ENCODE results near the gene C16orf95. TPM values are rescaled to one million over a fixed set of nuclear protein-coding genes. Genes with fewer than 3 reads are reported as not detected.

C16orf95 gene
- total RNA-seq, 4 donors from 2014 or later, result 0.38 to 0.95 (median 0.85) TPM

GRCh38 chr16:87305505-87306391, 11.4 kb downstream of the C16orf95 start:
- WGBS, 2 donors, result 41 to 45% methylated on average over 20 to 23 of the region's 30 CpGs
- H3K36me3 ChIP-seq, result no peaks in the 10 kb centered on the region
- peaks cover 0 to 9% (median 0%) of the 10 kb centered on the region in 3 donors for H3K9me3 ChIP-seq
- peak overlapping the region in 1 of 4 donors; percentile 38 for H3K4me3 ChIP-seq
- H3K27ac ChIP-seq, result no peak overlapping the region
- DNase-seq, result no peak
- H3K27me3 ChIP-seq, result no peaks in the 10 kb centered on the region
- no peak for TF ChIP-seq POLR2A (IDR thresholded peaks at IDR 0.05)
- peak in 1 of 6 experiments; percentile 49 for TF ChIP-seq CTCF (IDR thresholded peaks at IDR 0.05)
- intact Hi-C loops (cut with DNase I), result no loop called here
- H3K4me1 ChIP-seq, result peaks cover 0 to 8% (median 4%) of the 10 kb centered on the region in 3 donors

- whole genome bisulfite sequencing, 2 donors, result 30 to 54% methylated on average over 6 to 8 of the region's 10 CpGs
- H3K4me1 ChIP-seq, result peaks cover 0 to 8% (median 4%) of the 10 kb centered on the region in 3 donors
- no peaks in the 10 kb centered on the region for H3K36me3 ChIP-seq
- intact Hi-C loops (cut with DNase I), result no loop called here
- H3K27ac ChIP-seq, result no peak overlapping the region
- no peak for DNase-seq
- H3K27me3 ChIP-seq, result no peaks in the 10 kb centered on the region
- TF ChIP-seq CTCF (IDR thresholded peaks at IDR 0.05) (no peak), POLR2A (IDR thresholded peaks at IDR 0.05) (no peak)
- no peak overlapping the region for H3K4me3 ChIP-seq
- peaks cover 0 to 9% (median 0%) of the 10 kb centered on the region in 3 donors for H3K9me3 ChIP-seq
Measured at GRCh38 chr16:87304951-87305350, 12.2 kb downstream of the C16orf95 start.

GRCh38 chr16:87303962-87304521, 13.2 kb downstream of the C16orf95 start:
- Histone ChIP-seq H3K4me1 (peaks cover 0 to 8% (median 4%) of the 10 kb centered on the region in 3 donors), H3K27ac (no peak overlapping the region), H3K36me3 (no peaks in the 10 kb centered on the region), H3K27me3 (no peaks in the 10 kb centered on the region), H3K4me3 (no peak overlapping the region), H3K9me3 (peaks cover 0 to 9% (median 0%) of the 10 kb centered on the region in 3 donors)
- WGBS, 2 donors, result 76% methylated on average over 4 of the region's 4 CpGs; no CpG with 5 or more reads in 1 of the 2 donors
- TF ChIP-seq POLR2A (IDR thresholded peaks at IDR 0.05) (no peak), CTCF (IDR thresholded peaks at IDR 0.05) (no peak)
- intact Hi-C loops (cut with DNase I), result no loop called here
- DNase-seq, result no peak

GRCh38 chr16:87303431-87303930, 13.7 kb downstream of the C16orf95 start:
- Histone ChIP-seq H3K27me3 (no peaks in the 10 kb centered on the region), H3K4me3 (no peak overlapping the region), H3K9me3 (peaks cover 0 to 5% (median 0%) of the 10 kb centered on the region in 3 donors), H3K36me3 (no peaks in the 10 kb centered on the region), H3K27ac (no peak overlapping the region), H3K4me1 (peaks cover 0 to 8% (median 4%) of the 10 kb centered on the region in 3 donors)
- no peak for TF ChIP-seq POLR2A (IDR thresholded peaks at IDR 0.05)
- no peak for TF ChIP-seq CTCF (IDR thresholded peaks at IDR 0.05)
- no peak for DNase-seq
- 60 to 75% methylated on average over 1 to 2 of the region's 7 CpGs for WGBS, 2 donors
- intact Hi-C loops (cut with DNase I), result no loop called here
